Smooth muscle cell (in vitro differentiated cells): ENCODE measurements around the gene RNF4. TPM values are rescaled to one million over a fixed set of nuclear protein-coding genes. Genes with fewer than 3 reads are reported as not detected.

ENCODE experiments used
- DNase-seq: peaks from one replicate; lab custom pipeline; 2025; ENCODE audit not compliant: unreplicated experiment; lab: John Stamatoyannopoulos, UW
- H2AFZ ChIP-seq: fragments of 200-600 bp; sonication (generic); 2 replicates; pipeline ENCODE4 v1.6.0; 2016; ENCODE audit warnings: antibody characterized with exemption, low read depth, mild to moderate bottlenecking
- H3F3A ChIP-seq: fragments of 200-600 bp; sonication (generic); 2 replicates; pipeline ENCODE4 v1.6.0; 2017; ENCODE audit warnings: antibody characterized with exemption, low read depth
- H3K27ac ChIP-seq: fragments of 200-600 bp; sonication (generic); 2 replicates; pipeline ENCODE4 v1.5.1; 2016; ENCODE audit warnings: low read depth, mild to moderate bottlenecking
- H3K27me3 ChIP-seq: fragments of 200-600 bp; sonication (generic); 2 replicates; pipeline ENCODE4 v1.6.1; 2016; ENCODE audit warnings: low read depth, mild to moderate bottlenecking
- H3K36me3 ChIP-seq: fragments of 200-600 bp; sonication (generic); 2 replicates; pipeline ENCODE4 v1.5.1; 2016; ENCODE audit warnings: low read depth
- H3K4me1 ChIP-seq: fragments of 200-600 bp; sonication (generic); 2 replicates; pipeline ENCODE4 v1.5.1; 2016; ENCODE audit warnings: low read depth
- H3K4me2 ChIP-seq: fragments of 200-600 bp; sonication (generic); 2 replicates; pipeline ENCODE4 v1.6.0; 2016; ENCODE audit warnings: mild to moderate bottlenecking
- H3K4me3 ChIP-seq: fragments of 200-600 bp; sonication (generic); 2 replicates; pipeline ENCODE4 v1.5.1; 2016; ENCODE audit warnings: mild to moderate bottlenecking
- H3K79me2 ChIP-seq: fragments of 200-600 bp; sonication (generic); 2 replicates; pipeline ENCODE4 v1.6.0; 2016; ENCODE audit warnings: low read depth, mild to moderate bottlenecking
- H3K9ac ChIP-seq: fragments of 200-600 bp; sonication (generic); 2 replicates; pipeline ENCODE4 v1.6.0; 2016; ENCODE audit warnings: low read depth
- H3K9me3 ChIP-seq: fragments of 200-600 bp; sonication (generic); replicated peaks from 2 replicates; pipeline ENCODE4 v1.5.1; 2016; ENCODE audit warnings: low read depth
- H4K20me1 ChIP-seq: fragments of 200-600 bp; sonication (generic); 2 replicates; pipeline ENCODE4 v1.6.0; 2016; ENCODE audit warnings: low read depth
- WGBS: methylation state at CpG from one replicate; pipeline ENCODE4 v1.1.7; 2016; ENCODE audit warnings: low lambda C conversion rate; 5-methylcytosine and 5-hydroxymethylcytosine counted together
- polyA plus RNA-seq: library from polyadenylated mRNA; unstranded; fragments of >200 nt; fragmentation: Nextera tagmentation; extraction: Ambion mirVana; gene quantifications from 2 replicates; pipeline ENCODE4 v1.2.1, GENCODE V29; 2016
- total RNA-seq: library from RNA; depleted of rRNA; stranded (reverse); fragments of >200 nt; gene quantifications from 2 replicates; pipeline ENCODE4 v1.2.3, GENCODE V29; 2014
- TF ChIP-seq, protein P1 (sequence below): fragments of 200-600 bp; sonication (generic); IDR thresholded peaks from 2 replicates; pipeline ENCODE4 v1.5.1; 2017; ENCODE audit warnings: borderline replicate concordance, mild to moderate bottlenecking, antibody characterized with exemption; ENCODE audit not compliant: insufficient read depth, poor library complexity, severe bottlenecking

RNF4 gene
- total and polyA plus RNA-seq, 2 experiments from 2014 or later, result 47.3 to 47.8 TPM

DNA sequence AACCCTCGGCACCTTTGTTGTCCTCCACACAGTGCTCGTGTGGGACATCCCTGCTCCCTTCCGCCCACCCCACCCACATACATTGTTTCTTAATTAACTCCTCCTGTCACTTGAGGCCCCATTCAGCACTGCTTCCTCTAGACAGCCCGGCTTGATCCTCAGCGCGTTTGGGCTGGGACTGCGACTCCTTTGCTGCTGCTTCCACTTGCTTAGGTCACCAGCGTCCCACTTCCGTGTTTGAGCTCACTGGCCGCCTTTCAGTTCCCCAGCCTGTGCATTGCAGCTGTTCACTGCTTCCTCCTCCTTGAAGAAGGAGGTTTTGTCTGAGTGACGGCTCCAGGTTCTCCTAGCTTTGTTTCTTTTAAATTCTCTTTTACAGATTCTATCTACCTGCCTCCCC is 16.1 kb downstream of the RNF4 start:
- Histone ChIP-seq H3F3A (no peaks in the 10 kb centered on the region), H3K4me1 (peaks cover 25% of the 10 kb centered on the region), H3K4me2 (no peak overlapping the region), H3K27ac (no peak overlapping the region), H4K20me1 (peaks cover 100% of the 10 kb centered on the region), H3K27me3 (no peaks in the 10 kb centered on the region), H3K4me3 (no peak overlapping the region), H3K9me3 (no peaks in the 10 kb centered on the region), H3K79me2 (peaks cover 100% of the 10 kb centered on the region), H3K36me3 (no peaks in the 10 kb centered on the region), H2AFZ (no peak overlapping the region), H3K9ac (no peak overlapping the region)
- WGBS, result 71% methylated on average over 11 of the region's 11 CpGs
- TF ChIP-seq, protein P1, sequence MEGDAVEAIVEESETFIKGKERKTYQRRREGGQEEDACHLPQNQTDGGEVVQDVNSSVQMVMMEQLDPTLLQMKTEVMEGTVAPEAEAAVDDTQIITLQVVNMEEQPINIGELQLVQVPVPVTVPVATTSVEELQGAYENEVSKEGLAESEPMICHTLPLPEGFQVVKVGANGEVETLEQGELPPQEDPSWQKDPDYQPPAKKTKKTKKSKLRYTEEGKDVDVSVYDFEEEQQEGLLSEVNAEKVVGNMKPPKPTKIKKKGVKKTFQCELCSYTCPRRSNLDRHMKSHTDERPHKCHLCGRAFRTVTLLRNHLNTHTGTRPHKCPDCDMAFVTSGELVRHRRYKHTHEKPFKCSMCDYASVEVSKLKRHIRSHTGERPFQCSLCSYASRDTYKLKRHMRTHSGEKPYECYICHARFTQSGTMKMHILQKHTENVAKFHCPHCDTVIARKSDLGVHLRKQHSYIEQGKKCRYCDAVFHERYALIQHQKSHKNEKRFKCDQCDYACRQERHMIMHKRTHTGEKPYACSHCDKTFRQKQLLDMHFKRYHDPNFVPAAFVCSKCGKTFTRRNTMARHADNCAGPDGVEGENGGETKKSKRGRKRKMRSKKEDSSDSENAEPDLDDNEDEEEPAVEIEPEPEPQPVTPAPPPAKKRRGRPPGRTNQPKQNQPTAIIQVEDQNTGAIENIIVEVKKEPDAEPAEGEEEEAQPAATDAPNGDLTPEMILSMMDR, result no peak
- no peak for DNase-seq

DNA sequence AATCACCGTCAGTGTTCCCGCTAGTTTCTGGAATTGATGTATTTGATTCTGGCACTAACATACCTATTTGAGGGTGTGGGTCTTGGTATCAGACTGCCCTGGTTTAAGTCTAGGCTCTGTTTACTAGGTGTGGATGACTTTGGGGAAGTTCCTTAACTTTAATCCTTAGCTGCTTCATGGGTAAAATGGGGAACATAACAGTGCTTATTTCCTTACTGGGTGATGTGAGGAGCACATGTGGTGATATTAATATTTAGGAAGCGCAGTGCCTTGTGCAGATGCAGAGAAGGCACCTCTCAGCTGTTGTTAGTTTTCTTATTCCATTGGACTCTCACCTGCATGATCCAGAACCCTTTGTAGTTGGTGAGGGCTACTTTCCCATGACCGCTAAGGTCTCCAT is 17.1 kb downstream of the RNF4 start:
- TF ChIP-seq, protein P1, result no peak
- no peaks in the 10 kb centered on the region for H3K27me3 ChIP-seq
- H3K79me2 ChIP-seq, result peaks cover 100% of the 10 kb centered on the region
- no peak overlapping the region for H3K27ac ChIP-seq
- no peaks in the 10 kb centered on the region for H3K9me3 ChIP-seq
- H3K4me2 ChIP-seq, result no peak overlapping the region
- no peak overlapping the region for H2AFZ ChIP-seq
- H3K36me3 ChIP-seq, result no peaks in the 10 kb centered on the region
- no peak for DNase-seq
- H3F3A ChIP-seq, result no peaks in the 10 kb centered on the region
- H3K4me3 ChIP-seq, result no peak overlapping the region
- H3K9ac ChIP-seq, result no peak overlapping the region
- H4K20me1 ChIP-seq, result peaks cover 100% of the 10 kb centered on the region
- peaks cover 24% of the 10 kb centered on the region for H3K4me1 ChIP-seq
- WGBS, result 98% methylated on average over 4 of the region's 4 CpGs

DNA sequence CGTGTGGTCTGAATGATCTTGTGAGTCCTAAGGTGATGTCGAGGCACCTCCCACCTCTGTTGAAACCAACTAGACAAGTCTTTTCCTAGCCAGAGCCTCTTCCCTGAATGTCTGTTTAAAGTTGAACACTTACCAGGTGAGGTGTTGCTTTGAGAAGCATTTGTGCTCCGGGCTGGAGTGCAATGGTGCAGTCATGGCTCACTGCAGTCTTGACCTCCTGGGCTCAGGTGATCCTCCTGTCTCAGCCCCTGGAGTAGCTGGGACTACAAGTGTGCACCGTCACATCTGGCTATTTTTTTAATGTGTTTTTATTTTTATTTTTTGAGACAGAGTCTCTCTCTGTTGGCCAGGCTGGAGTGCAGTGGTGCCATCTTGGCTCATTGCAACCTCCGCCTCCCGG is 18.1 kb downstream of the RNF4 start:
- Histone ChIP-seq H3K27me3 (no peaks in the 10 kb centered on the region), H3K4me3 (no peak overlapping the region), H4K20me1 (peaks cover 100% of the 10 kb centered on the region), H3K4me1 (peaks cover 18% of the 10 kb centered on the region), H3F3A (no peaks in the 10 kb centered on the region), H3K9ac (no peak overlapping the region), H3K4me2 (no peak overlapping the region), H3K36me3 (no peaks in the 10 kb centered on the region), H2AFZ (no peak overlapping the region), H3K9me3 (no peaks in the 10 kb centered on the region), H3K79me2 (peaks cover 99% of the 10 kb centered on the region), H3K27ac (no peak overlapping the region)
- TF ChIP-seq, protein P1, result no peak
- no peak for DNase-seq
- WGBS, result 94% methylated on average over 6 of the region's 6 CpGs

DNA sequence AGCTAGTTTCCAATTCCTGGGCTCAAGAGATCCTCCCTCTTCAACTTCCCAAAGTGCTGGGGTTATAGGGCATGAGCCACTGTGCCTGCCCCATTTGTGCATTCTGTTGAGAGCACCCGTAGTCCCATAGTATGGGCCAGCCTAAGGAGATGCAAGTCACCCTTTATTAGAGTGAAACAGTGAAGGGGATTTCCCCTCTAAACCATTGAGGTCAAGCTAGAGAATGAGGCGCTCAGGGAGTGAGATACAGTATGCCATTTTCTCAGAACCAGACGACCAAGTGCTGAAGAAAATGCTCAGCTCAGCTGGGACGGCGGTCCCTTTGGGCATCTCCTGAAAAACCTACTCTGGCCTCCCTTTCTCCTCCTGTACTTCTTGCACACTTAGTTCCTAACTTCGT is 18.7 kb downstream of the RNF4 start:
- Histone ChIP-seq H3K27me3 (no peaks in the 10 kb centered on the region), H3K4me3 (no peak overlapping the region), H3K79me2 (peaks cover 99% of the 10 kb centered on the region), H3K36me3 (no peaks in the 10 kb centered on the region), H3K9me3 (no peaks in the 10 kb centered on the region), H3K27ac (no peak overlapping the region), H3F3A (no peaks in the 10 kb centered on the region), H3K4me2 (no peak overlapping the region), H3K9ac (no peak overlapping the region), H3K4me1 (peaks cover 13% of the 10 kb centered on the region), H2AFZ (no peak overlapping the region), H4K20me1 (peaks cover 100% of the 10 kb centered on the region)
- DNase-seq, result no peak
- WGBS, result 89% methylated on average over 6 of the region's 6 CpGs
- TF ChIP-seq, protein P1, result no peak
